Right lobe of liver (tissue), 4 donors: ENCODE measurements around the gene TBX2.

ENCODE experiments used
- POLR2A ChIP-seq: fragments of 450-650 bp; IDR thresholded peaks from one replicate; pipeline ENCODE4 v1.6.1; 2017; ENCODE audit warnings: antibody characterized with exemption, mild to moderate bottlenecking
- TF ChIP-seq, protein P1 (sequence below), 4 donors: fragments of 200-600 bp in 3 of 4; fragments of 450-650 bp in 1 of 4; IDR thresholded peaks; one replicate each; pipeline versions ENCODE4 v1.5.1 to v1.8.0; 2016 to 2022; ENCODE audit warnings: antibody characterized with exemption in 4 of 4, mild to moderate bottlenecking in 2 of 4
- donor health status: DM: no; HTN: no; CAD: no.
- donor health status: DM: no; HTN: no; CAD: no.
- donor health status: DM: no; HTN: yes; CAD: no.

DNA sequence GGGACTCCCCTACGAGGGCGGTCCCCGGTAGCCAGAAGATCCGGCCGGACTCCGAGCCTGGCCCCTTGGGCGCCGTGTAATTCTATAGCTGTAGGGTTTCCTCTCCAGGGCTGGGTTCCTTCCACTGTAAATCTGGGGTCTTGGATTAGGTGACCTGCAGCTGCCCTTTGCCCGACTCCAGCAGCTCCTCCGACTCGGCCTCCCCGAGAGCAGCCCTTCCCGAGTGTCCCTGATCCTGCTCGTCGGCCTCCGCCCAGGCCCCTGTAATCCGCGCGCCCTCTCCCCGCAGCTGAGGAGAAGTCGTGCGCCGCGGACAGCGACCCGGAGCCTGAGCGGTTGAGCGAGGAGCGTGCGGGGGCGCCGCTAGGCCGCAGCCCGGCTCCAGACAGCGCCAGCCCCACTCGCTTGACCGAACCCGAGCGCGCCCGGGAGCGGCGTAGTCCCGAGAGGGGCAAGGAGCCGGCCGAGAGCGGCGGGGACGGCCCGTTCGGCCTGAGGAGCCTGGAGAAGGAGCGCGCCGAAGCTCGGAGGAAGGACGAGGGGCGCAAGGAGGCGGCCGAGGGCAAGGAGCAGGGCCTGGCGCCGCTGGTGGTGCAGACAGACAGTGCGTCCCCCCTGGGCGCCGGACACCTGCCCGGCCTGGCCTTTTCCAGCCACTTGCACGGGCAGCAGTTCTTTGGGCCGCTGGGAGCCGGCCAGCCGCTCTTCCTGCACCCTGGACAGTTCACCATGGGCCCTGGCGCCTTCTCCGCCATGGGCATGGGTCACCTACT, 5.5 kb downstream of the TBX2 start:
- TF ChIP-seq, protein P1, sequence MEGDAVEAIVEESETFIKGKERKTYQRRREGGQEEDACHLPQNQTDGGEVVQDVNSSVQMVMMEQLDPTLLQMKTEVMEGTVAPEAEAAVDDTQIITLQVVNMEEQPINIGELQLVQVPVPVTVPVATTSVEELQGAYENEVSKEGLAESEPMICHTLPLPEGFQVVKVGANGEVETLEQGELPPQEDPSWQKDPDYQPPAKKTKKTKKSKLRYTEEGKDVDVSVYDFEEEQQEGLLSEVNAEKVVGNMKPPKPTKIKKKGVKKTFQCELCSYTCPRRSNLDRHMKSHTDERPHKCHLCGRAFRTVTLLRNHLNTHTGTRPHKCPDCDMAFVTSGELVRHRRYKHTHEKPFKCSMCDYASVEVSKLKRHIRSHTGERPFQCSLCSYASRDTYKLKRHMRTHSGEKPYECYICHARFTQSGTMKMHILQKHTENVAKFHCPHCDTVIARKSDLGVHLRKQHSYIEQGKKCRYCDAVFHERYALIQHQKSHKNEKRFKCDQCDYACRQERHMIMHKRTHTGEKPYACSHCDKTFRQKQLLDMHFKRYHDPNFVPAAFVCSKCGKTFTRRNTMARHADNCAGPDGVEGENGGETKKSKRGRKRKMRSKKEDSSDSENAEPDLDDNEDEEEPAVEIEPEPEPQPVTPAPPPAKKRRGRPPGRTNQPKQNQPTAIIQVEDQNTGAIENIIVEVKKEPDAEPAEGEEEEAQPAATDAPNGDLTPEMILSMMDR (IDR thresholded peaks at IDR 0.05) = no peak
- TF ChIP-seq POLR2A = no peak
